HEK293T (cell line): Measurements from ENCODE around the gene LTBP2.
A peak's percentile ranks its signal among the peaks of the same experiment; 100 is the strongest.

Experiments
- CTCF ChIA-PET: fragments of 350-600 bp; formaldehyde crosslinking; extraction: SDS; loops from one replicate; lab custom pipeline; 2021; ENCODE audit warnings: antibody characterized with exemption, inconsistent platforms; lab: Yijun Ruan, JAX
- POLR2A ChIA-PET: fragments of 350-600 bp; formaldehyde crosslinking; extraction: SDS; loops from one replicate; lab custom pipeline; 2020; ENCODE audit warnings: antibody characterized with exemption, inconsistent platforms; lab: Yijun Ruan, JAX
- DNase-seq: peaks from one replicate; pipeline ENCODE4 v3.0.0; 2012; ENCODE audit warnings: mixed read lengths; ENCODE audit errors: extremely low spot score
- ARNT ChIP-seq: fragments of 450-650 bp; IDR thresholded peaks from 2 replicates; pipeline ENCODE4 v1.6.1; 2017; ENCODE audit warnings: mild to moderate bottlenecking
- BHLHE40 ChIP-seq: fragments of 450-650 bp; IDR thresholded peaks from 2 replicates; pipeline ENCODE4 v1.6.1; 2016; ENCODE audit warnings: mild to moderate bottlenecking, moderate library complexity, borderline replicate concordance
- CTBP1 ChIP-seq: fragments of 450-650 bp; IDR thresholded peaks from 2 replicates; pipeline ENCODE4 v1.6.1; 2016; ENCODE audit warnings: borderline replicate concordance
- ELF4 ChIP-seq: fragments of 450-650 bp; IDR thresholded peaks from 2 replicates; pipeline ENCODE4 v1.6.1; 2017; ENCODE audit warnings: antibody characterized with exemption
- FOXA1 ChIP-seq: fragments of 450-650 bp; IDR thresholded peaks from 2 replicates; pipeline ENCODE4 v1.6.1; 2016; ENCODE audit warnings: mild to moderate bottlenecking
- FOXK2 ChIP-seq: fragments of 450-650 bp; IDR thresholded peaks from 2 replicates; pipeline ENCODE4 v1.6.1; 2016; ENCODE audit warnings: mild to moderate bottlenecking
- FOXM1 ChIP-seq: fragments of 450-650 bp; IDR thresholded peaks from 2 replicates; pipeline ENCODE4 v1.6.1; 2017; ENCODE audit warnings: mild to moderate bottlenecking, borderline replicate concordance
- HDGF ChIP-seq: fragments of 450-650 bp; IDR thresholded peaks from 2 replicates; pipeline ENCODE4 v1.6.1; 2017; ENCODE audit warnings: antibody characterized with exemption, borderline replicate concordance
- L3MBTL2 ChIP-seq: fragments of 450-650 bp; conservative IDR thresholded peaks from 2 replicates; pipeline ENCODE4 v1.6.1; 2016; ENCODE audit warnings: mild to moderate bottlenecking
- LEF1 ChIP-seq: fragments of 450-650 bp; IDR thresholded peaks from 2 replicates; pipeline ENCODE4 v1.6.1; 2017; ENCODE audit warnings: mild to moderate bottlenecking, borderline replicate concordance
- NFRKB ChIP-seq: fragments of 450-650 bp; IDR thresholded peaks from 2 replicates; pipeline ENCODE4 v1.6.1; 2016; ENCODE audit warnings: mild to moderate bottlenecking, moderate library complexity
- SP1 ChIP-seq: fragments of 450-650 bp; IDR thresholded peaks from 2 replicates; pipeline ENCODE4 v1.6.1; 2017
- SUZ12 ChIP-seq: fragments of 450-650 bp; IDR thresholded peaks from 2 replicates; pipeline ENCODE4 v1.6.1; 2016; ENCODE audit warnings: mild to moderate bottlenecking
- TARDBP ChIP-seq: fragments of 450-650 bp; IDR thresholded peaks from 2 replicates; pipeline ENCODE4 v1.6.1; 2016
- ZNF384 ChIP-seq: fragments of 450-650 bp; IDR thresholded peaks from 2 replicates; pipeline ENCODE4 v1.6.1; 2016
- TF ChIP-seq, protein P1 (sequence below): fragments of 450-650 bp; IDR thresholded peaks from 2 replicates; pipeline ENCODE4 v1.6.1; 2016

Gene LTBP2

DNA sequence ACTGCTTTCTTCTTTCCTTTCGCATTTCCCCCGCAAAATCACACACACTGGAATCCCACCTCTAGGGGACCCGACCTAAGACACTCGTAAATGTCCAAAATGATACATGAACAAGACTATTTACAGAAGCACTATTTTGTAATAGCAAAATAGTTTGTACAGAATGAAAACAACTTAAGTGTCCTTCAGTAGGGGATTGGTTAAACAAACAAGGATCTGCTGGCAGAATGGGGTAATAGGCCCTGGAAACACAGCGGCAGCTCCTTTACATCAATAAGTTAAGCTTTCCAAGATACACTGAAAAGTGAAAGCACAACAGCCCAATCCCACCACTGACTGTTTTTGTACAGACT lies 48.8 kb downstream of the LTBP2 start:
- TF ChIP-seq CTBP1, result no peak
- TF ChIP-seq FOXA1, result peak; percentile 46; the same call in 1 of the 2 replicates
- TF ChIP-seq TARDBP, result no peak
- TF ChIP-seq, protein P1, sequence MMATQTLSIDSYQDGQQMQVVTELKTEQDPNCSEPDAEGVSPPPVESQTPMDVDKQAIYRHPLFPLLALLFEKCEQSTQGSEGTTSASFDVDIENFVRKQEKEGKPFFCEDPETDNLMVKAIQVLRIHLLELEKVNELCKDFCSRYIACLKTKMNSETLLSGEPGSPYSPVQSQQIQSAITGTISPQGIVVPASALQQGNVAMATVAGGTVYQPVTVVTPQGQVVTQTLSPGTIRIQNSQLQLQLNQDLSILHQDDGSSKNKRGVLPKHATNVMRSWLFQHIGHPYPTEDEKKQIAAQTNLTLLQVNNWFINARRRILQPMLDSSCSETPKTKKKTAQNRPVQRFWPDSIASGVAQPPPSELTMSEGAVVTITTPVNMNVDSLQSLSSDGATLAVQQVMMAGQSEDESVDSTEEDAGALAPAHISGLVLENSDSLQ, result 0 out of 2 replicates have a peak, but pooled peaks have one; percentile 11
- TF ChIP-seq NFRKB, result no peak
- TF ChIP-seq L3MBTL2, result peak; percentile 42
- ChIA-PET POLR2A (no interaction called here), CTCF (interaction anchor here (1.0 kb wide), 2 partner anchors 8 to 9 kb away, joined by 3 to 4 read pairs; no protein-coding TSS in a partner anchor)
- no peak for DNase-seq

DNA sequence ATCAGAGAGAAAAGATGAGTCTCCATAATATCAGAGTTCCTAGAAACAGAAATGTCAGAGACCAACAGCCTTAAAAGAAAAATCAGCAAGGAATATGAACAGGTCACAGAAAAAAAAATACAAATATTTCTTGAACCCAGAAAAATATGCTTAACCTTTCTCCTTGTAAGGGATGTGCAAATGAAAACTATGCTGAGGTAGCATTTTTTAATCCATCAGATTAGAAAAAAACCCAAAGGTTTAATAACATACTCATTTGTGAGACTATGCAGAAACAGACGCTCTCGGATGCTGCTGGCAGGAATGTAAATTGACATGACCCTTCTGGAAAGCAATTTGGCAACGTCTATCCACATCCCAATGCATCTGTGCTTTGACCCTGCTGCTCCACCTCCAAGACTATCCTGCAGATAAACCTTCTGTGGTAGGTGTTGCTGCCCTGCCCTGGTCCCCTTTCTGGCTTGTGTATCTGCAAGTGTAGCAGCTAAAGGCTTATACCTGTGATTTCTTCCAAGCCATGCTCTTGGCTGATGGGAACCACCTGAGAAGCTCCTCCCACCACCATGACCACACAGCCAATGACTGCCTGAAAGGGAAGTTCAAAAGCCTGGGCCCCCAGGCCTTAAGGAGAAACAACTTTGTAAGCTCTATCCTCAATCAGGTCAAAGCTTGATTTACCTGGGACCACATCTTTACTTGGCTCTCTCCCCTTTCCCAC lies 49.4 kb downstream of the LTBP2 start:
- POLR2A ChIA-PET, result interaction anchor here (0.7 kb wide), 1 partner anchor 12 kb away, joined by 3 read pairs; no protein-coding TSS in a partner anchor
- CTCF ChIA-PET, result interaction anchor here (1.0 kb wide), 2 partner anchors 8 to 10 kb away, joined by 3 to 4 read pairs; no protein-coding TSS in a partner anchor
- TF ChIP-seq NFRKB (no peak), TARDBP (no peak), CTBP1 (no peak), SUZ12 (no peak), FOXA1 (no peak), BHLHE40 (no peak), L3MBTL2 (no peak), ELF4 (no peak), ZNF384 (no peak), SP1 (no peak), ARNT (no peak), HDGF (no peak), FOXM1 (no peak)
- TF ChIP-seq, protein P1, result no peak
- DNase-seq, result peak; percentile 47

DNA sequence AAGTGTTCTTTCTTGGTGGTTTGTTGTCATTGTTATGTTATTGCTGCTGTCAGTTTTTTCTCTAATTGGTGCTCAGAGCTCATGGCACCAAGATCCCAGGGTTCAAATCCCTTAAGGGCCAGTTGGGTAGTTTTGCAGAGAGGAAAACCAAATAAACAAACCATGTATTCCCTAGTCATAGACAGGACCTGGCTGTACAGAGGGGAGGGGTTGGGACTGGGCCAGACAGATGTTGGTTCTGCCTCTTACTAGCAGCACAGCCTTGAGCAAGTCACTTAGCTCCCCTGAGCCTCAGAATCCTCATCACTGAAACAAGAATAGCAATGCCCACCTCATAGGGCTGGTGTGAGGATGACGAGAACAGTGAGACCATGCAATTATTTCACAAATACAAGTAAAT lies 53.4 kb downstream of the LTBP2 start:
- POLR2A ChIA-PET, result interaction anchor here (0.7 kb wide), 1 partner anchor 16 kb away, joined by 3 read pairs; no protein-coding TSS in a partner anchor
- DNase-seq, result no peak
- no peak for TF ChIP-seq TARDBP
- TF ChIP-seq, protein P1, result no peak
- no peak for TF ChIP-seq ARNT
- TF ChIP-seq FOXK2, result no peak
- no peak for TF ChIP-seq ELF4
- TF ChIP-seq LEF1, result no peak
- CTCF ChIA-PET, result no interaction called here

DNA sequence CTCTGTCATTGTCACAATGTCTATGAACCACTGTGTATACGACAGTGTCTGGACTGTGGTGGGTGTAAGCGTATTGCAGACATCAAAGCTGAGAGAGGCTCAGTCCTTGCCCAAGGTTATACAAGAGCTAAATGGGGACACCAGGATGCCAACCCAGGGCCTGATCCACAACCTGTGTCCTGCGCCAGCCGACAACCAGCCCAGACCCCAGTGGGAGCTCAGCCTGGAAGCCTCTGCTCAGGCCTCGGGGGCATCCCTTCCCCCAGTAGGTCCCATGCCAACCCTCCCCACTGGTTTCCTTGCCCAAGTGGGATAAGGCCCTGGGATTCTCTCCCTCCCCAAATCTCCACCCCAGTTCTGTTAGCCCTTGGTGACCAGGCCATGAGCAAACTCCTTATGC lies 54.3 kb downstream of the LTBP2 start:
- TF ChIP-seq ELF4, result no peak
- no peak for TF ChIP-seq LEF1
- no peak for TF ChIP-seq FOXM1
- no peak for TF ChIP-seq FOXK2
- TF ChIP-seq SP1, result no peak
- no peak for TF ChIP-seq SUZ12
- no peak for TF ChIP-seq ARNT
- no peak for TF ChIP-seq L3MBTL2
- TF ChIP-seq ZNF384, result no peak
- no peak for TF ChIP-seq FOXA1
- no peak for TF ChIP-seq HDGF
- TF ChIP-seq BHLHE40, result no peak
- TF ChIP-seq NFRKB, result no peak
- TF ChIP-seq TARDBP, result no peak
- TF ChIP-seq CTBP1, result no peak
- ChIA-PET CTCF (no interaction called here), POLR2A (no interaction called here)
- no peak for DNase-seq

DNA sequence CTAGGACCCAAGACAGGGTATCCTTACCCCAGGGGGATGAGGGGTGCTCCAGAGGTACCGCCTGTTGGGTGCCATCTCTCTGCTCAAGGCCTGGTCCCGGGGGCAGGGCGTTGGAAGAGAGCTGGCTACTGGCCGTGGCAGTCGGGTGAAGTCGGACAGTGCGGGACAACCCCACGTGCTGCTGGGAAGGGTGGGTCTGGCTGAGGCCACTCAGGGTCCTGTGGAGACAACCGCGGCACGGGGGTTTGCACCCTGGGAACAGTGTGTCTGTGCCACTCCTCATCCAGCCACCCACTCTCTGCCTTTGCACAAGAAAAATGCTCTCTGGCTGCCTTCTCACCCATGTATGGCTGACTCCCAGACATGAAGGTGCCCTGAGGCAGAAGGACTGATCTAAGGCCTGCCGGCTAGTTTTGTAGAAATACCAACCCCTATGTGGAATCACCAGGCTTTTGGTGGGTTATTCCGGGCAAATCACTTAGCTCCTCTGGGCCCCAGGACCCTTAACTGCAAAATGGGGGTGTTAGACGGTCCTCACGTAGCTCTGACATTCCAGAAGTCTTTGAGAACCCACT lies 56.5 kb downstream of the LTBP2 start:
- ChIA-PET CTCF (interaction anchor here (1.0 kb wide), 1 partner anchor 7 kb away, joined by 3 read pairs; no protein-coding TSS in a partner anchor), POLR2A (no interaction called here)
- no peak for TF ChIP-seq L3MBTL2
- no peak for TF ChIP-seq ELF4
- no peak for DNase-seq

DNA sequence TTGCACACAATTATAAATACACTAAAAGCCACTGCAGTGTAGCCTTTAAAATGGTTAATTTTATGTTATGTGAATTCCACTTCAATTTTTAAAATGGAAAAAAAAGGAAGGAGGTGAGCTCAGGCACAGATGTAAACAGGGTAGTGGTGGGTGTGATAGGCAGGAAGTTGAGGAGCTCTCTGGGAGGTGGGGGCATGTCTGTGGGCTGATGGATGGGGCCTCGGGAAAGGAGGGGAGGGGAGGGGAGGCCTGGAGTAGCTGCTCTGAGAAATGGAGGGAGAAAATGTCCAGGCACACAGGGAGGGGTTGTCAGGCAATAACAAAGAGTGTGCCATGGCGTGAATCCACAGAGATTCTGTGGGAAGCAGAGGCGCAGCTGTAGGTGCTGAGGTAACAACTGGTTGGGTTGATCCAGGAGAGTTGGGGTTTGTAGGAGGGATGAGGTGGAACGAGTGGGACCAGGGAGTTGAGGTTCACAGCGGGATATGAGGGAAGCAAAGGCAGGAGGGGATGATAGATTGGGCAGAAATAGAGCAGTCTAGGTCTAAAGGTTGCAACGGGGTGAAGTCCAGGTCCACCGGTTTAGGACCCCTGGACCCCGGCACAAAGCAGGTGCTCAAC lies 57.2 kb downstream of the LTBP2 start:
- DNase-seq, result no peak
- TF ChIP-seq BHLHE40, result no peak
- TF ChIP-seq FOXM1, result no peak
- TF ChIP-seq ARNT, result no peak
- TF ChIP-seq TARDBP, result no peak
- no peak for TF ChIP-seq L3MBTL2
- no peak for TF ChIP-seq NFRKB
- ChIA-PET POLR2A (no interaction called here), CTCF (interaction anchor here (1.0 kb wide), 1 partner anchor 8 kb away, joined by 3 read pairs; no protein-coding TSS in a partner anchor)
